GM18868 (cell line): Measurements from ENCODE around the gene MFGE8.

ENCODE experiments used
- ATAC-seq: cut with Tn5 transposase; IDR thresholded peaks from one replicate; pipeline ENCODE4 v1.9.1; 2021; ENCODE audit warnings: mild to moderate bottlenecking, moderate library complexity; ENCODE audit not compliant: unreplicated experiment

Gene MFGE8

DNA sequence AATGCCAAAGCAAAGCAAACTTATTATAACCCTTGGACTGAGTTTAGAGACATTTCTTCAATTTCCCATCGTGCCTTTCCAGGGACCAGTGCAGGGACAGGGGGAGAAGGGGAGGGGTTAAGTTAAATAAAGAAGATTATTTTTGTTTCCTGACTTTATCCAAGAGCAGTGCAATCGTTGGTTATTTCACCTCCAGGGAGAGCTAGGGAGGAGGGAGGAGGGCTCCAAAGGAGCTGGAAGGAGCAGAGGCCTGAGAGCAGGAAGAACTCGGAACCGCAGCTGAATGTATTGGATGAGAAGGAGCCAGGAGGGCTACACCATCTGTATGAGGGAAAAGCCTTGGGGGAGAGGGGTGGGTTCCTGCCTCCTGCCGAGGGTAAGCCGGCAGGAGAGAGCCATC, 38.5 kb downstream of the MFGE8 start:
- no peak for ATAC-seq

DNA sequence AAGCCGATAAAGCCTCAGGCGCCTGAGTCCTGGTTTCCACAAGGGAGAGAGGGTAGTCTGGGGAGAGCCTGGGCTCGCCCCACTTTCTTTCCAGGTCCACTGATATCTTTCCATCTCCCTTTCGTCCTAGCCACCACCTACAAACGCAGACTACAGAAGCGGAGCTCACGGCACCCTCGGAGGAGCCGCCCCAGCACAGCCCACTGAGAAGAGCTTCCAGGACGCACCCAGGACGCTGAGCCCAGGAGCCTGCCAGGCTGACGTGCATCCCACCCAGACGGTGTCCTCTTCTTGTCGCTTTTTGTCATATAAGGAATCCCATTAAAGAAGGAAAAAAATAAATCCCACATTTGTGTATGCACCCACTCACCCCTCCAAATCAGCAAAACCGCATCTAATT, 38.9 kb downstream of the MFGE8 start:
- ATAC-seq = no peak

DNA sequence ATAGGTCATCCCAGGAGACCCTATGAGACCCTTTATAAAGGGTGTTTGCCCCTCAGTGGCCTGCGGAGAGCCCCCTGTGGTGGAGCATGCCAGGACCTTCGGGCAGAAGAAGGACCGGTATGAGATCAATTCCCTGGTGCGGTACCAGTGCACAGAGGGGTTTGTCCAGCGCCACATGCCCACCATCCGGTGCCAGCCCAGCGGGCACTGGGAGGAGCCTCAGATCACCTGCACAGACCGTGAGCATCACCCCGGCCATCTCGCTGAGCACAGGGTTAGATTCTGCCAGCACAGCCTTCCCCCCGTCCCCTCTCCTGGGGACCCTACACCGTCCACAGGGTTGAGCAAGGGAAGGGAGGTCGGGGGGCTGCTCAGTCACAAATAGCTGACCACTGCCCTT, 39.4 kb downstream of the MFGE8 start:
- ATAC-seq = no peak

DNA sequence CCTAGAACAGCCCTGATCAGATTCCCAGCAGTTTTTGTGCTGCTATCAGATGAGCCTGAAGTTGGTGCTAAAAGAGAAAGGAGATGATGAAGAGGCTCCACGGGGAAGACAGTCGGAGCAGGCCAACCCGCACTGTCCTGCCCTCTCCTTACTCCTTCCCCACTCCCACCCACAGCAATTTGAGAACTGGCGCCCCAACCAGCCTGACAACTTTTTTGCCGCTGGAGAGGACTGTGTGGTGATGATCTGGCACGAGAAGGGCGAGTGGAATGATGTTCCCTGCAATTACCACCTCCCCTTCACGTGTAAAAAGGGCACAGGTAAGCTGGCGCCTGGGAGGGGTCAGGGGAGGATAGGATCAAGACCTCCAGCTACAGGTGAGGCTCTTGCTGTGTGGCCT, 40.5 kb downstream of the MFGE8 start:
- ATAC-seq = no peak

DNA sequence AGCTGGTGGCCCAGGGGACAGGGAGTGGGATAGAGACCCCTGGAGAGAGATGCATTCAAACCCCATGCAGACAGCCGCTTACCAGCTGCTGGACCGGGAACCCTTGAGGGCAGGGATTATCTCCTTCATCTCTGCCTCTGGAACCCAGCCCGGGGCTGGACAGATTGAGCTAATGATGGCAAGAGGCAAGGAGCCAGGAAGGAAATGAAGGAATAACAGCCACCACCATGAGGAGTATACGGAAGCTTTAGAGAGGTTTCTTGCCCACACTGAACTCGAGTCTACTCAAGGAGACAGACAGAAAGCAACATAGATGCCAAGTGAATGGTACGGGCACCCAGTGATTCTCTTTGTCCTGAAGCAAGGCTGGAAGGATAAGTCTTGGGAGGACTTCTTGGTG, 41.1 kb downstream of the MFGE8 start:
- ATAC-seq = no peak

DNA sequence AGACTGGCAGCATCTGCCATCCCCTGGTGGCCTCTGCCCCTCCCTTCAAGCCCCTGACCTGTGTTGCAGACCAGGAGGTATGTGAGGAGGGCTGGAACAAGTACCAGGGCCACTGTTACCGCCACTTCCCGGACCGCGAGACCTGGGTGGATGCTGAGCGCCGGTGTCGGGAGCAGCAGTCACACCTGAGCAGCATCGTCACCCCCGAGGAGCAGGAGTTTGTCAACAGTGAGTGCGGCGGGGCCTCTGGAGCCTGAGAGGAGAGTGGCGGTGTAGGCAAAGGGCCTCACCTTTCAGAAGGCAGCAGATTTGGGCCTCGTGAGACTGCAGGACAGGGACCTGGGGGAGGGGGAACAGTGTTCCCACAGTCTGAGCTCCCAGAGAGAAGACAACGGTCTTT, 41.9 kb downstream of the MFGE8 start:
- no peak for ATAC-seq

DNA sequence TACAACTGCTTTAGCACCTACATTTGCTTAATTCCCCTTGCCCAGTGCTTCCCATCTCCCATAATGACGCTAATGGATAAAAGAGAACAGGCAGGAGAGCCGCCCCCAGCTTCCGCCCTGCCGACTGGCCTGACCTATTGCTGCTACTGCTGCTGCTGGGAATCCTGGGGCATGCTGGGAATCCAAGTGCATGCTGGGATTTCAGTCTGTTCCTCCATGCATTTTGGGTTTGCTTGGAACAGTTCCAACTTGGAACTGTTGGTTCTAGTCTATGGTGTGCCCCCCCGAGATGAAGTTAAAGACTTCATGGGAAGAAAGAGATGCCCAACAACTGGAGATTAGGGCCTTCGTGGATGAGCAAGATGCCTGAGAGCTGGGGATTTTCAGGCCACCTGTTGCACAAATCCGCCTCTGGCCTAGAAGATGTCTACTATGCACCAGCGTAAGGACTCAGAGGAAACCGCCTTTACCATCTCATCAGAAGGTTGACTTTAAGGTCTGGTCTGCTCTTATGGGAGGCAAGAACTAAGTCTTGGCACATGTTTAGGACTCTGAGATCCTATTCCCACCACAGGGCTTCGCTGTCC, 46.8 kb downstream of the MFGE8 start:
- ATAC-seq = no peak

DNA sequence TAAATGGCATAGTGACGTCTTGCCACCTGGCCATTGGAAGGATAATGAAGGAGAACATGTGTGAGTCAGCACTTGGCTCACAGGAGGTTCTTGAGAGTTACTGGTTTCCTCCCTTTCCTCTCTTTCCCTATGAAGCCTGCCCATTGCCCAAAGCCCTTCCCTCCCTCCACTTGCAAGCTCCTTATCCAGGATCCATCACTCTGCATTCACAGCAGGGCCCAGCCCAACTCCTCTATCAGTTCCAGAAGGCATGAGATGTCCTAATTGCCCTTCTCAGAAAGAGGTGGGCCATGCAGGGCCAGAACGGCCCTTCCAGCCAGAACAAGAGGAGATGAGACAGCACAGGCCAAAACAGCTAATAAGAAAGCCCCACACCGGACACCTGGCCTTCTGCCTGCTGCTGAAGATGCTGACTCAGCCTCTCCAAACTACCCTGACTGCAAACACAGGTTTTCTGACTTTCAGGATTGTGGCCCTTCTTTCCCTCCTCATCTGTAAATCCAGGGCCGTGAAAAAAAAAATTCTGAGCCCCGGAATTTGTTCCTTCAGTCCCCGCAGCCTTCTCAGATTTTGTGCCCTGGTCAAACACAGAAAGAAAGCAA, 47.6 kb downstream of the MFGE8 start:
- ATAC-seq = no peak

DNA sequence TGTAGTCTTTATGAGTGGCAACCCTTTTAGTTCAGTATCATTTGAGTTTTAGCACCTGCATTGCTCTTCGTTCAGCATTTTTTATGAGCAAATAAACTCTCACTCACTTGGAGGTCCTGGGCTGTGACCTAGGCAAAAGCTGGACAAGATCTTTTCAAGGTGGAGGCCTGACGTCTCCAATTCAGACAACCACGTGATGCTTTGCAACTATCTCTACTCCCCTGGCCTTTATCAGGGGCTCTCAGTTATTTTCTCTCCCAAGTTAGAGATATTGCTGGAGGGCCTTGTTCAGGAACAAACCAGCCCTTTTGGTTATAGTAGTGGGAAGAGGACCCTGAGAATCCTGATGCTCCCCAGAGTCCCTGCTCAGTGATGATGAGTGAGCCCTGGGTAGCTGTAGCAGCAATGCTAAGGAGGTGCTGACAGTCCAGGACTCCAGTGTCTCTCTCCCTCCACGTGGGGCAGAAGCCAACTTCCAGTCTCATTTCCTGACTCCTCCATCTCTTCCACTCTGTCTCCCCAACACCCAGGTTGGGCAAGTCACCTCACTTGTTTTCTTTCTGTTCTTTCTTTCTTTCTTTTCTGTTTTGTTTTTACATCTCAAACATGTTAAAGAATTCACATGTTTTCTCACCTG, 48.2 kb downstream of the MFGE8 start:
- no peak for ATAC-seq

DNA sequence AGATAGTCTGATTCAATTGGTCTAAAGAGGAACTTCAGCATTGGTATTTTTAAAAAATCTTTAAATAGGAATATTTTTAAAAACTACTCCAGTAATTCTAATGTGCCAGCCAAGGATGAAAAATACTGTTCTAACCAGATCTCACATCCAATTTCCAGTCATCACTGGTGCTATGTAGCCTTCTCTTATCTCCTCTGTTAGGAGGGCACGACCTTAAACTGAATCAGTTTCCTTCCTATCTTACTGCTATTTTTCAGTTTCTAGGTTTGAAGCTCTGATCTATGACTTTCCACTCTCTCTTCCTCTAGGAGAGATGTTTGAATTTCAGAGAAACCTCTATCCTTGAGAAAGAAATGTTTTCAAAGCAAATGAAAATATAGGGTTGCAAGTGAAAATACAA, 49.8 kb downstream of the MFGE8 start:
- no peak for ATAC-seq

DNA sequence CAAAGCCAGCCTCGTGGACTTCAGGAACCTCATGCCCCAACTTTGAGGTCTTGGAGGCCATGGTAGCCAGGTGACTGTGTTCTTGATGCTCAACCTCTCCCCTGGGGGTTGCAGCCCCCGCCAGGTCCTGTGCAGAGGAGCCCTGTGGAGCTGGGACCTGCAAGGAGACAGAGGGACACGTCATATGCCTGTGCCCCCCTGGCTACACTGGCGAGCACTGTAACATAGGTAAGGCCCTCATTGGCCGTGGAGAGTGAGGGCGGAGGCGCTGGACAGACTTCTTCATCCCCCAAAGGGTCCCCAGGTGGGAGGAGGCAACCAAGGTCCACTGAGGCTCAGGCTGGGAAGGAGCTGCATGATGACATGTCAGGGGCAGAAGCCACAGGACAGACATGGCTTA, 53.0 kb downstream of the MFGE8 start:
- no peak for ATAC-seq

DNA sequence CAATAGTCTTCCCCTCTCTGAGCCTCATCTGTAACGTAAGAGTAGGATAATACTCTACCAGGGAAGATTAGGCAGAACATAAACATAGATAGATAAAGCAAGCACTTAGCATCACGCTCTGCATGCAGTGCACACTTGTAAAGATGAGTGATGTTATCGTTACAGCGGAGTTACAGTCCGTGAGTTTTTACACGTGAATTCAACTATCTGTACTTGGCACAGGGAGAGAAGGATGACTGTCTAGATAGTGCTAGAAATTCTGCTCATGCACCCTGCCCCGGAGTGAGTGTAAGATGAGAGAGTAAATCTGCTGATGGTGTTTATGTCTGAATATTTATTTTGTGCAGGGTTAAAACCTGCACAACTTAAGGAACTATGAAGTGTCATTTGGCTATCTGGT, 53.6 kb downstream of the MFGE8 start:
- no peak for ATAC-seq

DNA sequence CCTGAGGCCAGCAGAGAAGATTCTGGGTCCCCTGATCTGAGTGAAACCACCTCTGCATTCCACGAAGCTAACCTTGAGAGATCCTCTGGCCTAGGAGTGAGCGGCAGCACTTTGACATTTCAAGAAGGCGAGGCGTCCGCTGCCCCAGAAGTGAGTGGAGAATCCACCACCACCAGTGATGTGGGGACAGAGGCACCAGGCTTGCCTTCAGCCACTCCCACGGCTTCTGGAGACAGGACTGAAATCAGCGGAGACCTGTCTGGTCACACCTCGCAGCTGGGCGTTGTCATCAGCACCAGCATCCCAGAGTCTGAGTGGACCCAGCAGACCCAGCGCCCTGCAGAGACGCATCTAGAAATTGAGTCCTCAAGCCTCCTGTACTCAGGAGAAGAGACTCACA, 54.2 kb downstream of the MFGE8 start:
- no peak for ATAC-seq

DNA sequence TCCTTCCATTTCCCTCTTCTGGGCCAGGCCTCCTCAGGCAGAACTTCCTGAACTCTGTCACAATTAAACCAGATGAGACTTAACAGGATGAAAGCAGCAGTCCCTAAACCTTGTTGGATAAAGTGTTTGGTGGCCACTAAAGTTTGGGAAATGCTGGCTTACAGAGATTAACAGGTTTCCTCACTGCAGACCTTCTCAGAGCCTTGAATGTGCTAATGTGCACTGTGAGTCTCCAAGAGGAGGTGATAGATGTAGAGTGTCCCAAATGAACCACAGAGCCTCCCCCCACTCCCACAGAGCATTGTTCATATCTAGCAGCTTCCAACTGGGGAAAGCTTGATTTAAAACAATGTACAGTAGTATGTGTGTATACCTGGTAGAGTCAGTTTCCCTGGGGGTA, 60.7 kb downstream of the MFGE8 start:
- no peak for ATAC-seq

DNA sequence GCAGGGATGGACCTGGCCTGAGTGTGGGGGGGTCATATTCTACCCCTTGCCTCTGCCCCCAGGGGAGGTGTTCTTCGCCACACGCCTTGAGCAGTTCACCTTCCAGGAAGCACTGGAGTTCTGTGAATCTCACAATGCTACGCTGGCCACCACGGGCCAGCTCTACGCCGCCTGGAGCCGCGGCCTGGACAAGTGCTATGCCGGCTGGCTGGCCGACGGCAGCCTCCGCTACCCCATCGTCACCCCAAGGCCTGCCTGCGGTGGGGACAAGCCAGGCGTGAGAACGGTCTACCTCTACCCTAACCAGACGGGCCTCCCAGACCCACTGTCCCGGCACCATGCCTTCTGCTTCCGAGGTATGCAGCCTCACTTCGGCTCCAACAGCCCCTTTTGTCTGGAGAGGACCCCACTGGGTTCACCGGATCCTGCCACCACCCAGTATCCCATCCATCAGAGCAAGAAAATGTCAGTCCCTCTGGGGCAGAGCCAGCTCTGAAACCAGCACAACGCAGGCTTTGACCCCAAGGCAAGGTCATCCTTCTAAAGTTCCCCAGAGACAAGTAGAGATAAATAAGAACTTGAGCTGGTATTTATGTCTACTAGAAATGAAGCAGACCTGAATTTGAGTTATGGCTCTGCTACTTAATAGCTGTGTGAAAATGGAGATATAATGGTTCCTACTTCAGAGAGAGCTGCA, 63.7 kb downstream of the MFGE8 start:
- no peak for ATAC-seq
